ENCODE results near the gene SMC4.

DNA sequence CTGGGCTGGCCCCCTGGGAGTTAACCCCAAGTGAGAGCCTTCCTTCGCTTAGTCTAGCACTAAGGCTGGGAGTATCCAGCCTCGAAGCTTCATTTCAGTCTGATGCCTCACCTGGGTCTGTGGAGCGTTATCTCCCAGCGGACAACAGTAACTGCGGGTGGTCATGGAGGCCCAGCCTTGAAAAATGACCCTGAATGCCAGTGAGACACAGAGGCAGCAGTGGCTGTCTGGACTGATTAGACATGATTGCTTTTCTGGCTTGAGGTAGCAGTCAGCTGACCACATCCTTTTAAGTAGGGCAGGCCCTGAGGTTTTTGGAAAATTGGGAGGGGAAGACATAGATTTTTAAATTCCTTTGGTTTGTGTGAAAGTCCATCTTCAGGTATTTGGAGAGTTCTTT lies 78.3 kb downstream of the SMC4 start:
- TF ChIP-seq, protein P1, sequence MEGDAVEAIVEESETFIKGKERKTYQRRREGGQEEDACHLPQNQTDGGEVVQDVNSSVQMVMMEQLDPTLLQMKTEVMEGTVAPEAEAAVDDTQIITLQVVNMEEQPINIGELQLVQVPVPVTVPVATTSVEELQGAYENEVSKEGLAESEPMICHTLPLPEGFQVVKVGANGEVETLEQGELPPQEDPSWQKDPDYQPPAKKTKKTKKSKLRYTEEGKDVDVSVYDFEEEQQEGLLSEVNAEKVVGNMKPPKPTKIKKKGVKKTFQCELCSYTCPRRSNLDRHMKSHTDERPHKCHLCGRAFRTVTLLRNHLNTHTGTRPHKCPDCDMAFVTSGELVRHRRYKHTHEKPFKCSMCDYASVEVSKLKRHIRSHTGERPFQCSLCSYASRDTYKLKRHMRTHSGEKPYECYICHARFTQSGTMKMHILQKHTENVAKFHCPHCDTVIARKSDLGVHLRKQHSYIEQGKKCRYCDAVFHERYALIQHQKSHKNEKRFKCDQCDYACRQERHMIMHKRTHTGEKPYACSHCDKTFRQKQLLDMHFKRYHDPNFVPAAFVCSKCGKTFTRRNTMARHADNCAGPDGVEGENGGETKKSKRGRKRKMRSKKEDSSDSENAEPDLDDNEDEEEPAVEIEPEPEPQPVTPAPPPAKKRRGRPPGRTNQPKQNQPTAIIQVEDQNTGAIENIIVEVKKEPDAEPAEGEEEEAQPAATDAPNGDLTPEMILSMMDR (IDR thresholded peaks at IDR 0.05), result no peak
- no peak for TF ChIP-seq POLR2A (IDR thresholded peaks at IDR 0.05)

Data from heart left ventricle (tissue), 13 donors.